Measurements from ENCODE around the gene OCA2.

The OCA2 gene

DNA sequence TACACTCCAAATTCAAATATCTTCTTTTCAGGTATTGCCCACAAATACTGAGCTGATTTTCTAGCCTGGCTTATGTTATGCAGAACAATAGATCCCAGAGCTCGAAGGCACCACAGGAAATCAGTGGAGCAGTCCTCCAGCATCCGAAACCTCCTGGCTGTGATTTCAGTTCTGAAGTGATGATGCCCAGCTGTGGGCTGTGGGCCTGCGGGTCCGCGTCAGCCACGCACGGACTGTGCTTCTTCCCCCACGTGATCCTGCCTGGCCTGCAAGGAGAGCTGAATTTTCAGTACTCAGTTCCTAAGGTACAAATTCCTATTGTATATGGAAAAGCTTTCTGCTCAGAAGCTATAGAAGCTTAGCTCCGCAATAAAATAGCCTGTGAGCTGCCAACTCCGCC lies 96.2 kb downstream of the OCA2 start:
- H3K4me1 ChIP-seq (ENCODE audit: control insufficient read depth in 1 of 2, insufficient read depth in 2 of 2, low read length in 2 of 2), result no peaks in the 10 kb centered on the region
- H3K14ac ChIP-seq (ENCODE audit: low read length), result no peak overlapping the region
- H3K79me1 ChIP-seq (ENCODE audit: low read length), result no peaks in the 10 kb centered on the region
- no peak overlapping the region for H2AFZ ChIP-seq (ENCODE audit: insufficient read depth, low read length, poor library complexity)
- H3K27me3 ChIP-seq (ENCODE audit: insufficient read depth, low read length), result no peaks in the 10 kb centered on the region
- H3K36me3 ChIP-seq (ENCODE audit: control insufficient read depth in 1 of 2, insufficient read depth in 2 of 2, low read length in 2 of 2), result no peaks in the 10 kb centered on the region
- H3K4me3 ChIP-seq (ENCODE audit: low read depth, low read length), result no peak overlapping the region
- no peak overlapping the region for H4K8ac ChIP-seq (ENCODE audit: low read depth, low read length)
- H3K18ac ChIP-seq (ENCODE audit: low read length), result no peak overlapping the region
- H3K9me3 ChIP-seq (ENCODE audit: insufficient read depth, low read depth, low read length), result no peaks in the 10 kb centered on the region
- H2BK120ac ChIP-seq (ENCODE audit: insufficient read depth, low read length, poor library complexity), result no peak overlapping the region
- DNase-seq, result no peak
- no peak overlapping the region for H3K4ac ChIP-seq (ENCODE audit: low read depth, low read length)
- WGBS (ENCODE audit: extremely low coverage, insufficient coverage, insufficient read length), result no CpG with 5 or more reads among the region's 10 CpGs
- no peak overlapping the region for H3K27ac ChIP-seq (ENCODE audit: low read depth, low read length)
- H2BK5ac ChIP-seq (ENCODE audit: low read depth, low read length, poor library complexity), result no peak overlapping the region
- no peak overlapping the region for H4K12ac ChIP-seq (ENCODE audit: low read depth, low read length)
- no peak overlapping the region for H2AK5ac ChIP-seq (ENCODE audit: low read length)
- no peak overlapping the region for H2BK12ac ChIP-seq (ENCODE audit: low read length)
- no peak overlapping the region for H3K9ac ChIP-seq (ENCODE audit: low read length)
- H3K4me2 ChIP-seq (ENCODE audit: low read length), result no peak overlapping the region
- no peak overlapping the region for H3K23ac ChIP-seq (ENCODE audit: low read length)
- H3K79me2 ChIP-seq (ENCODE audit: control insufficient read depth, insufficient read depth, low read length, poor library complexity), result no peaks in the 10 kb centered on the region
- no peak overlapping the region for H4K91ac ChIP-seq (ENCODE audit: low read depth, low read length)

GRCh38 chr15:28002136-28002861 lies 96.8 kb downstream of the OCA2 start:
- Histone ChIP-seq H3K4me3 (ENCODE audit: low read depth, low read length) (no peak overlapping the region), H4K8ac (ENCODE audit: low read depth, low read length) (no peak overlapping the region)
- no CpG with 5 or more reads among the region's 12 CpGs for WGBS (ENCODE audit: extremely low coverage, insufficient coverage, insufficient read length)

GRCh38 chr15:28001641-28002040 lies 97.5 kb downstream of the OCA2 start:
- no CpG with 5 or more reads among the region's 10 CpGs for WGBS (ENCODE audit: extremely low coverage, insufficient coverage, insufficient read length)
- DNase-seq, result no peak
- H2BK12ac ChIP-seq (ENCODE audit: low read length), result no peak overlapping the region

More at GRCh38 chr15:28002136-28002861, 96.8 kb downstream of the OCA2 start:
- H3K4me1 ChIP-seq (ENCODE audit: control insufficient read depth in 1 of 2, insufficient read depth in 2 of 2, low read length in 2 of 2), result no peaks in the 10 kb centered on the region
- no peak overlapping the region for H2AK5ac ChIP-seq (ENCODE audit: low read length)
- no peak overlapping the region for H3K4ac ChIP-seq (ENCODE audit: low read depth, low read length)
- H3K79me1 ChIP-seq (ENCODE audit: low read length), result no peaks in the 10 kb centered on the region
- H3K27ac ChIP-seq (ENCODE audit: low read depth, low read length), result no peak overlapping the region
- no peaks in the 10 kb centered on the region for H3K79me2 ChIP-seq (ENCODE audit: control insufficient read depth, insufficient read depth, low read length, poor library complexity)
- no peaks in the 10 kb centered on the region for H3K27me3 ChIP-seq (ENCODE audit: insufficient read depth, low read length)
- H2BK12ac ChIP-seq (ENCODE audit: low read length), result no peak overlapping the region
- H3K4me2 ChIP-seq (ENCODE audit: low read length), result no peak overlapping the region
- H4K91ac ChIP-seq (ENCODE audit: low read depth, low read length), result no peak overlapping the region
- no peak overlapping the region for H2BK120ac ChIP-seq (ENCODE audit: insufficient read depth, low read length, poor library complexity)
- no peak overlapping the region for H3K18ac ChIP-seq (ENCODE audit: low read length)
- H4K12ac ChIP-seq (ENCODE audit: low read depth, low read length), result no peak overlapping the region
- H3K36me3 ChIP-seq (ENCODE audit: control insufficient read depth in 1 of 2, insufficient read depth in 2 of 2, low read length in 2 of 2), result no peaks in the 10 kb centered on the region
- H3K9ac ChIP-seq (ENCODE audit: low read length), result no peak overlapping the region
- no peak overlapping the region for H3K23ac ChIP-seq (ENCODE audit: low read length)
- no peak overlapping the region for H3K14ac ChIP-seq (ENCODE audit: low read length)
- no peak overlapping the region for H2AFZ ChIP-seq (ENCODE audit: insufficient read depth, low read length, poor library complexity)
- H2BK5ac ChIP-seq (ENCODE audit: low read depth, low read length, poor library complexity), result no peak overlapping the region
- DNase-seq, result no peak
- H3K9me3 ChIP-seq (ENCODE audit: insufficient read depth, low read depth, low read length), result no peaks in the 10 kb centered on the region

GRCh38 chr15:27993996-27994780 lies 104.9 kb downstream of the OCA2 start:
- H3K79me2 ChIP-seq (ENCODE audit: control insufficient read depth, insufficient read depth, low read length, poor library complexity), result no peaks in the 10 kb centered on the region
- H3K4ac ChIP-seq (ENCODE audit: low read depth, low read length), result no peak overlapping the region
- no peak overlapping the region for H3K4me3 ChIP-seq (ENCODE audit: low read depth, low read length)
- H2AK5ac ChIP-seq (ENCODE audit: low read length), result no peak overlapping the region
- no peak overlapping the region for H4K12ac ChIP-seq (ENCODE audit: low read depth, low read length)
- H3K18ac ChIP-seq (ENCODE audit: low read length), result no peak overlapping the region
- no peaks in the 10 kb centered on the region for H3K4me1 ChIP-seq (ENCODE audit: control insufficient read depth in 1 of 2, insufficient read depth in 2 of 2, low read length in 2 of 2)
- no peak overlapping the region for H2BK120ac ChIP-seq (ENCODE audit: insufficient read depth, low read length, poor library complexity)
- no peak overlapping the region for H3K23ac ChIP-seq (ENCODE audit: low read length)
- no peak overlapping the region for H3K9ac ChIP-seq (ENCODE audit: low read length)
- no peak overlapping the region for H4K91ac ChIP-seq (ENCODE audit: low read depth, low read length)
- no peaks in the 10 kb centered on the region for H3K79me1 ChIP-seq (ENCODE audit: low read length)
- no peak for DNase-seq
- H3K36me3 ChIP-seq (ENCODE audit: control insufficient read depth in 1 of 2, insufficient read depth in 2 of 2, low read length in 2 of 2), result no peaks in the 10 kb centered on the region
- H3K27me3 ChIP-seq (ENCODE audit: insufficient read depth, low read length), result no peaks in the 10 kb centered on the region
- no peaks in the 10 kb centered on the region for H3K9me3 ChIP-seq (ENCODE audit: insufficient read depth, low read depth, low read length)
- H4K8ac ChIP-seq (ENCODE audit: low read depth, low read length), result no peak overlapping the region
- WGBS (ENCODE audit: extremely low coverage, insufficient coverage, insufficient read length), result no CpG with 5 or more reads among the region's 16 CpGs
- H3K14ac ChIP-seq (ENCODE audit: low read length), result no peak overlapping the region
- H2AFZ ChIP-seq (ENCODE audit: insufficient read depth, low read length, poor library complexity), result no peak overlapping the region
- H3K27ac ChIP-seq (ENCODE audit: low read depth, low read length), result no peak overlapping the region
- H3K4me2 ChIP-seq (ENCODE audit: low read length), result no peak overlapping the region
- no peak overlapping the region for H2BK12ac ChIP-seq (ENCODE audit: low read length)
- no peak overlapping the region for H2BK5ac ChIP-seq (ENCODE audit: low read depth, low read length, poor library complexity)

More at GRCh38 chr15:28001641-28002040, 97.5 kb downstream of the OCA2 start:
- Histone ChIP-seq H2AFZ (ENCODE audit: insufficient read depth, low read length, poor library complexity) (no peak overlapping the region), H3K36me3 (ENCODE audit: control insufficient read depth in 1 of 2, insufficient read depth in 2 of 2, low read length in 2 of 2) (no peaks in the 10 kb centered on the region), H2BK120ac (ENCODE audit: insufficient read depth, low read length, poor library complexity) (no peak overlapping the region), H3K9me3 (ENCODE audit: insufficient read depth, low read depth, low read length) (no peaks in the 10 kb centered on the region), H3K4me2 (ENCODE audit: low read length) (no peak overlapping the region), H3K4me3 (ENCODE audit: low read depth, low read length) (no peak overlapping the region), H3K27me3 (ENCODE audit: insufficient read depth, low read length) (no peaks in the 10 kb centered on the region), H3K14ac (ENCODE audit: low read length) (no peak overlapping the region), H4K8ac (ENCODE audit: low read depth, low read length) (no peak overlapping the region), H3K18ac (ENCODE audit: low read length) (no peak overlapping the region), H3K23ac (ENCODE audit: low read length) (no peak overlapping the region), H3K4ac (ENCODE audit: low read depth, low read length) (no peak overlapping the region), H2BK5ac (ENCODE audit: low read depth, low read length, poor library complexity) (no peak overlapping the region), H4K12ac (ENCODE audit: low read depth, low read length) (no peak overlapping the region), H3K27ac (ENCODE audit: low read depth, low read length) (no peak overlapping the region), H3K79me1 (ENCODE audit: low read length) (no peaks in the 10 kb centered on the region), H4K91ac (ENCODE audit: low read depth, low read length) (no peak overlapping the region), H3K79me2 (ENCODE audit: control insufficient read depth, insufficient read depth, low read length, poor library complexity) (no peaks in the 10 kb centered on the region), H2AK5ac (ENCODE audit: low read length) (no peak overlapping the region), H3K4me1 (ENCODE audit: control insufficient read depth in 1 of 2, insufficient read depth in 2 of 2, low read length in 2 of 2) (no peaks in the 10 kb centered on the region), H3K9ac (ENCODE audit: low read length) (no peak overlapping the region)

Measured in trophoblast cell (in vitro differentiated cells and primary cell).